ENCODE measurements around the gene SEC14L3. TPM values are rescaled to one million over a fixed set of nuclear protein-coding genes. Genes with fewer than 3 reads are reported as not detected.
"Not testable (repeated sequence)": the region's sequence is repeated elsewhere in the genome, so short reads cannot be mapped to it uniquely, and the experiment has no call there.

The SEC14L3 gene
- total RNA-seq, 1 donor from 2014 or later: not detected

- ATAC-seq (ENCODE audit: low read depth) (no peak), DNase-seq (no peak)
- ChIA-PET POLR2A (interaction anchor here (0.7 kb wide), 1 partner anchor 29 kb away, joined by 3 read pairs; no protein-coding TSS in a partner anchor), CTCF (no interaction called here)
- peaks cover 26% of the 10 kb centered on the region for H3K27me3 Mint-ChIP-seq
- H3K4me3 Mint-ChIP-seq: no peak overlapping the region
- H3K9me3 Mint-ChIP-seq: no peaks in the 10 kb centered on the region
- no peaks in the 10 kb centered on the region for H3K4me1 Mint-ChIP-seq
- no peak for TF ChIP-seq CTCF (IDR thresholded peaks at IDR 0.05)
- H3K36me3 Mint-ChIP-seq (ENCODE audit: low read depth): no peaks in the 10 kb centered on the region
- intact Hi-C loops (cut with micrococcal nuclease): no loop called here
- H3K27ac Mint-ChIP-seq: no peak overlapping the region
Measured at GRCh38 chr22:30452861-30453260, 19.0 kb downstream of the SEC14L3 start.

- CTCF ChIA-PET; intact Hi-C loops (cut with micrococcal nuclease); H3K36me3 Mint-ChIP-seq (ENCODE audit: low read depth); ATAC-seq (ENCODE audit: low read depth); H3K4me3 Mint-ChIP-seq; H3K4me1 Mint-ChIP-seq; H3K27ac Mint-ChIP-seq; DNase-seq; H3K9me3 Mint-ChIP-seq: not testable (repeated sequence)
- POLR2A ChIA-PET: interaction anchor here (0.5 kb wide), 1 partner anchor 413 kb away, joined by 5 read pairs; no protein-coding TSS in a partner anchor
- peaks cover 29% of the 10 kb centered on the region for H3K27me3 Mint-ChIP-seq
Measured at GRCh38 chr22:30451488-30451887, 20.3 kb downstream of the SEC14L3 start.

- no peak for ATAC-seq (ENCODE audit: low read depth)
Measured at GRCh38 chr22:30447656-30448055, 24.2 kb downstream of the SEC14L3 start.

GRCh38 chr22:30445438-30446145 is 26.2 kb downstream of the SEC14L3 start:
- peak; percentile 6 for TF ChIP-seq CTCF (IDR thresholded peaks at IDR 0.05)
- no peak for DNase-seq
- no peak overlapping the region for H3K27ac Mint-ChIP-seq
- intact Hi-C loops (cut with micrococcal nuclease): loop anchor here (1.0 to 2.0 kb wide), 2 partner anchors 40 to 157 kb away; no protein-coding TSS in a partner anchor
- ChIA-PET POLR2A (no interaction called here), CTCF (no interaction called here)
- peaks cover 5% of the 10 kb centered on the region for H3K9me3 Mint-ChIP-seq
- no peaks in the 10 kb centered on the region for H3K36me3 Mint-ChIP-seq (ENCODE audit: low read depth)
- no peak for ATAC-seq (ENCODE audit: low read depth)
- no peak overlapping the region for H3K4me3 Mint-ChIP-seq
- peaks cover 40% of the 10 kb centered on the region for H3K27me3 Mint-ChIP-seq
- peaks cover 11% of the 10 kb centered on the region for H3K4me1 Mint-ChIP-seq

More at GRCh38 chr22:30447656-30448055, 24.2 kb downstream of the SEC14L3 start:
- Mint-ChIP-seq H3K4me1 (peaks cover 6% of the 10 kb centered on the region), H3K36me3 (ENCODE audit: low read depth) (no peaks in the 10 kb centered on the region), H3K4me3 (no peak overlapping the region), H3K27ac (no peak overlapping the region), H3K9me3 (peaks cover 2% of the 10 kb centered on the region), H3K27me3 (peaks cover 41% of the 10 kb centered on the region)
- intact Hi-C loops (cut with micrococcal nuclease): no loop called here
- ChIA-PET CTCF (no interaction called here), POLR2A (no interaction called here)
- TF ChIP-seq CTCF (IDR thresholded peaks at IDR 0.05): no peak
- no peak for DNase-seq

- ATAC-seq (ENCODE audit: low read depth): peak; percentile 71
- Mint-ChIP-seq H3K36me3 (ENCODE audit: low read depth) (no peaks in the 10 kb centered on the region), H3K27me3 (peaks cover 44% of the 10 kb centered on the region), H3K4me3 (no peak overlapping the region), H3K27ac (no peak overlapping the region), H3K9me3 (peaks cover 5% of the 10 kb centered on the region), H3K4me1 (peaks cover 11% of the 10 kb centered on the region)
- ChIA-PET CTCF (no interaction called here), POLR2A (no interaction called here)
- no peak for DNase-seq
- peak; percentile 22 for TF ChIP-seq CTCF (IDR thresholded peaks at IDR 0.05)
- intact Hi-C loops (cut with micrococcal nuclease): loop anchor here (1.0 to 2.0 kb wide), 2 partner anchors 40 to 158 kb away; no protein-coding TSS in a partner anchor
Measured at GRCh38 chr22:30444632-30445437, 27.0 kb downstream of the SEC14L3 start.

Measured in activated B cell treated with CpG ODN at 0.5 μM for 24 hours (primary cell).